ENCODE measurements around the gene GRIK4. TPM values are rescaled to one million over a fixed set of nuclear protein-coding genes. Genes with fewer than 3 reads are reported as not detected.
"Not testable (repeated sequence)": the region's sequence is repeated elsewhere in the genome, so short reads cannot be mapped to it uniquely, and the experiment has no call there.

GRIK4 gene
- total and polyA plus RNA-seq, 4 donors = 0.41 to 4.9 (median 1.7) TPM

- no peak overlapping the region for H3K4me3 ChIP-seq
- ATAC-seq (ENCODE audit: insufficient read depth, low FRiP score) (no peak), DNase-seq (no peak)
- H3K27ac ChIP-seq (ENCODE audit: low read depth in 1 of 2, low read length in 1 of 2) = no peak overlapping the region
- no peaks in the 10 kb centered on the region for H3K36me3 ChIP-seq (ENCODE audit: control insufficient read depth in 4 of 4, insufficient read depth in 4 of 4, low read length in 4 of 4)
- 76 to 82% methylated on average over 9 of the region's 9 CpGs for WGBS, 2 donors
- peaks cover 0 to 2% (median 0%) of the 10 kb centered on the region in 4 donors for H3K9me3 ChIP-seq (ENCODE audit: control insufficient read depth in 4 of 4, insufficient read depth in 3 of 4, low read length in 3 of 4)
- no peak overlapping the region for H3K9ac ChIP-seq (ENCODE audit: insufficient read depth in 1 of 2, low read length in 2 of 2)
- no peaks in the 10 kb centered on the region for H3K27me3 ChIP-seq (ENCODE audit: control insufficient read depth in 3 of 3, insufficient read depth in 3 of 3, low read length in 2 of 3)
- peaks cover 0 to 1% (median 0%) of the 10 kb centered on the region in 5 donors for H3K4me1 ChIP-seq (ENCODE audit: control insufficient read depth in 5 of 5, insufficient read depth in 5 of 5, low read length in 5 of 5)
- TF ChIP-seq, protein P1, sequence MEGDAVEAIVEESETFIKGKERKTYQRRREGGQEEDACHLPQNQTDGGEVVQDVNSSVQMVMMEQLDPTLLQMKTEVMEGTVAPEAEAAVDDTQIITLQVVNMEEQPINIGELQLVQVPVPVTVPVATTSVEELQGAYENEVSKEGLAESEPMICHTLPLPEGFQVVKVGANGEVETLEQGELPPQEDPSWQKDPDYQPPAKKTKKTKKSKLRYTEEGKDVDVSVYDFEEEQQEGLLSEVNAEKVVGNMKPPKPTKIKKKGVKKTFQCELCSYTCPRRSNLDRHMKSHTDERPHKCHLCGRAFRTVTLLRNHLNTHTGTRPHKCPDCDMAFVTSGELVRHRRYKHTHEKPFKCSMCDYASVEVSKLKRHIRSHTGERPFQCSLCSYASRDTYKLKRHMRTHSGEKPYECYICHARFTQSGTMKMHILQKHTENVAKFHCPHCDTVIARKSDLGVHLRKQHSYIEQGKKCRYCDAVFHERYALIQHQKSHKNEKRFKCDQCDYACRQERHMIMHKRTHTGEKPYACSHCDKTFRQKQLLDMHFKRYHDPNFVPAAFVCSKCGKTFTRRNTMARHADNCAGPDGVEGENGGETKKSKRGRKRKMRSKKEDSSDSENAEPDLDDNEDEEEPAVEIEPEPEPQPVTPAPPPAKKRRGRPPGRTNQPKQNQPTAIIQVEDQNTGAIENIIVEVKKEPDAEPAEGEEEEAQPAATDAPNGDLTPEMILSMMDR (IDR thresholded peaks at IDR 0.05; ENCODE audit: control extremely low read depth, extremely low read depth) = no peak
These were observed 274.0 kb downstream of the GRIK4 start for GRCh38 chr11:120785576-120785975.

GRCh38 chr11:120786206-120786735, 274.7 kb downstream of the GRIK4 start:
- H3K4me3 ChIP-seq = no peak overlapping the region
- 82 to 96% methylated on average over 4 of the region's 4 CpGs for WGBS, 2 donors
- H3K27ac ChIP-seq (ENCODE audit: low read depth in 1 of 2, low read length in 1 of 2) = no peak overlapping the region
- DNase-seq (no peak), ATAC-seq (ENCODE audit: insufficient read depth, low FRiP score) (no peak)
- no peaks in the 10 kb centered on the region for H3K27me3 ChIP-seq (ENCODE audit: control insufficient read depth in 3 of 3, insufficient read depth in 3 of 3, low read length in 2 of 3)
- H3K9me3 ChIP-seq (ENCODE audit: control insufficient read depth in 4 of 4, insufficient read depth in 3 of 4, low read length in 3 of 4) = peaks cover 0 to 2% (median 0%) of the 10 kb centered on the region in 4 donors
- TF ChIP-seq, protein P1 (IDR thresholded peaks at IDR 0.05; ENCODE audit: control extremely low read depth, extremely low read depth) = no peak
- H3K36me3 ChIP-seq (ENCODE audit: control insufficient read depth in 4 of 4, insufficient read depth in 4 of 4, low read length in 4 of 4) = no peaks in the 10 kb centered on the region
- H3K9ac ChIP-seq (ENCODE audit: insufficient read depth in 1 of 2, low read length in 2 of 2) = no peak overlapping the region
- peaks cover 0 to 1% (median 0%) of the 10 kb centered on the region in 5 donors for H3K4me1 ChIP-seq (ENCODE audit: control insufficient read depth in 5 of 5, insufficient read depth in 5 of 5, low read length in 5 of 5)

- not testable (repeated sequence) for ATAC-seq (ENCODE audit: insufficient read depth, low FRiP score)
These were observed 275.7 kb downstream of the GRIK4 start for GRCh38 chr11:120787224-120787623.

DNA sequence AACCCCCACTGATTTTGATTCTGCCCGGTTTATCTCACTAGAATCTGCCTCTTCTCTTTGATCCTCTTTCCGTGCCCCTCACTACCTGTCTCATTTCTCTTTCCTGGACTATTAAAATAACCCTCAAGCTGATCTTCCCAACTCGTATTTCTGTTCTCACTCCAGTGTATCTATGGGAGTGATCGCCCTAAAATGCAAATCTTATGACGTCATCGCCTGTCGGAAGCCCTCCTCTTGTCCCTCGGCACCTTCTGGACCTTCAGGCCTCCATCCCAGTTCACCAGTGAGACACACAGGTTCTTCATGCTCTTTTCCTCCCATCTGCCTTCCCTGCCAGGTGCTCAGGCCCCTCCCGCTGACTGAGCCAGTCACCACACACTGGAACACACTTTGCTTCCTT, 277.8 kb downstream of the GRIK4 start:
- no peaks in the 10 kb centered on the region for H3K36me3 ChIP-seq (ENCODE audit: control insufficient read depth in 4 of 4, insufficient read depth in 4 of 4, low read length in 4 of 4)
- no peak overlapping the region for H3K9ac ChIP-seq (ENCODE audit: insufficient read depth in 1 of 2, low read length in 2 of 2)
- no peaks in the 10 kb centered on the region for H3K4me1 ChIP-seq (ENCODE audit: control insufficient read depth in 5 of 5, insufficient read depth in 5 of 5, low read length in 5 of 5)
- H3K4me3 ChIP-seq = no peak overlapping the region
- peaks cover 0 to 4% (median 0%) of the 10 kb centered on the region in 4 donors for H3K9me3 ChIP-seq (ENCODE audit: control insufficient read depth in 4 of 4, insufficient read depth in 3 of 4, low read length in 3 of 4)
- no peak overlapping the region for H3K27ac ChIP-seq (ENCODE audit: low read depth in 1 of 2, low read length in 1 of 2)
- no peak for ATAC-seq (ENCODE audit: insufficient read depth, low FRiP score)
- no peaks in the 10 kb centered on the region for H3K27me3 ChIP-seq (ENCODE audit: control insufficient read depth in 3 of 3, insufficient read depth in 3 of 3, low read length in 2 of 3)
- whole genome bisulfite sequencing, 2 donors = 84 to 85% methylated on average over 9 of the region's 9 CpGs
- DNase-seq = no peak
- TF ChIP-seq, protein P1 (IDR thresholded peaks at IDR 0.05; ENCODE audit: control extremely low read depth, extremely low read depth) = no peak

More at GRCh38 chr11:120787224-120787623, 275.7 kb downstream of the GRIK4 start:
- H3K36me3 ChIP-seq (ENCODE audit: control insufficient read depth in 4 of 4, insufficient read depth in 4 of 4, low read length in 4 of 4); H3K4me3 ChIP-seq; H3K4me1 ChIP-seq (ENCODE audit: control insufficient read depth in 5 of 5, insufficient read depth in 5 of 5, low read length in 5 of 5); DNase-seq; H3K9me3 ChIP-seq (ENCODE audit: control insufficient read depth in 4 of 4, insufficient read depth in 3 of 4, low read length in 3 of 4); H3K27ac ChIP-seq (ENCODE audit: low read depth in 1 of 2, low read length in 1 of 2); H3K9ac ChIP-seq (ENCODE audit: insufficient read depth in 1 of 2, low read length in 2 of 2); H3K27me3 ChIP-seq (ENCODE audit: control insufficient read depth in 3 of 3, insufficient read depth in 3 of 3, low read length in 2 of 3): not testable (repeated sequence)
- WGBS, 2 donors = 85 to 87% methylated on average over 8 to 9 of the region's 9 CpGs

Measured in lung (tissue), 12 donors.